HepG2 (cell line): ENCODE results near the gene BEX3. TPM values are rescaled to one million over a fixed set of nuclear protein-coding genes. Genes with fewer than 3 reads are reported as not detected.

ENCODE experiments used
- ARID4A ChIP-seq: sonication (generic); formaldehyde crosslinking; IDR thresholded peaks from 2 replicates; pipeline ENCODE4 v1.5.0; 2020; ENCODE audit warnings: mild to moderate bottlenecking, missing genetic modification reagents, borderline replicate concordance
- CBX5 ChIP-seq: sonication (generic); formaldehyde crosslinking; IDR thresholded peaks from 2 replicates; pipeline ENCODE4 v1.4.0; 2020; ENCODE audit warnings: missing genetic modification reagents, borderline replicate concordance
- ISX ChIP-seq: sonication (generic); formaldehyde crosslinking; conservative IDR thresholded peaks from 2 replicates; pipeline ENCODE4 v1.5.0; 2020; ENCODE audit warnings: missing genetic modification reagents
- NFKB2 ChIP-seq: sonication (generic); formaldehyde crosslinking; IDR thresholded peaks from 2 replicates; pipeline ENCODE4 v1.4.0; 2020; ENCODE audit warnings: missing genetic modification reagents, borderline replicate concordance
- PAF1 ChIP-seq: IDR thresholded peaks from 2 replicates; pipeline ENCODE4 v1.6.1; 2016; ENCODE audit warnings: missing genetic modification reagents, missing compliant biosample characterization
- RXRB ChIP-seq: IDR thresholded peaks from 2 replicates; pipeline ENCODE4 v1.6.1; 2016; ENCODE audit warnings: borderline replicate concordance, missing genetic modification reagents, missing compliant biosample characterization
- SALL1 ChIP-seq: sonication (generic); formaldehyde crosslinking; IDR thresholded peaks from 2 replicates; pipeline ENCODE4 v1.8.0; 2022; ENCODE audit warnings: mild to moderate bottlenecking, missing genetic modification reagents
- SETDB1 ChIP-seq: sonication (generic); formaldehyde crosslinking; IDR thresholded peaks from 2 replicates; pipeline ENCODE4 v1.5.1; 2020; ENCODE audit warnings: missing genetic modification reagents, mild to moderate bottlenecking, borderline replicate concordance
- SPEN ChIP-seq: sonication (generic); formaldehyde crosslinking; IDR thresholded peaks from 2 replicates; pipeline ENCODE4 v1.5.1; 2020; ENCODE audit warnings: low read depth, mild to moderate bottlenecking, missing genetic modification reagents
- XRCC5 ChIP-seq: fragments of 200-400 bp; formaldehyde crosslinking; optimal IDR thresholded peaks from 2 replicates; pipeline ENCODE3; 2017; ENCODE audit warnings: mild to moderate bottlenecking, low read length
- ZHX1 ChIP-seq: sonication (generic); formaldehyde crosslinking; IDR thresholded peaks from 2 replicates; pipeline ENCODE4 v1.8.1; 2022; ENCODE audit warnings: low read depth, mild to moderate bottlenecking, missing genetic modification reagents
- ZNF136 ChIP-seq: sonication (generic); formaldehyde crosslinking; IDR thresholded peaks from 2 replicates; pipeline ENCODE4 v1.8.1; 2022; ENCODE audit warnings: low read depth, mild to moderate bottlenecking, moderate library complexity, missing genetic modification reagents
- ZNF251 ChIP-seq: sonication (generic); formaldehyde crosslinking; IDR thresholded peaks from 2 replicates; pipeline ENCODE4 v1.9.0; 2021; ENCODE audit warnings: mild to moderate bottlenecking, missing genetic modification reagents
- polyA plus RNA-seq, 8 experiments: library from polyadenylated mRNA; depleted of rRNA in 3 of 8; stranded (reverse) in 7 of 8; unstranded in 1 of 8; fragments of >200 nt; fragmentation: Illumina TruSeq in 4 of 8; extraction: Trizol in 4 of 8; gene quantifications; 2 replicates each; pipeline versions ENCODE4 v1.2.1 to v1.2.3, GENCODE V29; 2011 to 2016; ENCODE audit warnings: low read depth in 4 of 8, missing spikeins in 1 of 8, mixed read lengths in 1 of 8; ENCODE audit not compliant: insufficient read depth in 1 of 8
- total RNA-seq, 5 experiments: library from RNA; depleted of rRNA; stranded (reverse); fragments of >200 nt; fragmentation: Illumina TruSeq; extraction: Trizol; gene quantifications; 2 replicates each; pipeline ENCODE4 v1.2.3, GENCODE V29; 2016; ENCODE audit warnings: low read depth in 1 of 5

BEX3 gene
- total and polyA plus RNA-seq, 2 of the 13 experiments (the other 11 are each of a cell fraction or from before 2014, with no cell fraction given) = 50.9 to 55.8 TPM

- TF ChIP-seq ARID4A (CRISPR knock-in tag) = peak; percentile 28; the same call in 1 of the 2 replicates
- 0 out of 2 replicates have a peak, but pooled peaks have one; percentile 61 for TF ChIP-seq ZHX1 (CRISPR knock-in tag)
- TF ChIP-seq PAF1 (CRISPR knock-in tag) = no peak
- no peak for TF ChIP-seq SPEN (CRISPR knock-in tag)
- TF ChIP-seq SALL1 = peak; percentile 37; the same call in 1 of the 2 replicates
- no peak for TF ChIP-seq NFKB2 (CRISPR knock-in tag)
- no peak for TF ChIP-seq SETDB1 (CRISPR knock-in tag)
- TF ChIP-seq XRCC5 = no peak
- no peak for TF ChIP-seq ZNF136
- TF ChIP-seq CBX5 (CRISPR knock-in tag) = no peak
- no peak for TF ChIP-seq ISX (CRISPR knock-in tag)
- TF ChIP-seq RXRB = no peak
- TF ChIP-seq ZNF251 (CRISPR knock-in tag) = no peak
These were observed at the start of gene BEX3 (continued) for GRCh38 chrX:103376118-103376978.
